M059J (cell line): ENCODE data around the gene RAB28. TPM values are rescaled to one million over a fixed set of nuclear protein-coding genes. Genes with fewer than 3 reads are reported as not detected.
A peak's percentile ranks its signal among the peaks of the same experiment; 100 is the strongest.

Source experiments
- DNase-seq: peaks from one replicate; pipeline ENCODE4 v3.0.0-alpha.2; 2012; ENCODE audit warnings: low read depth
- total RNA-seq: library from RNA; depleted of rRNA; stranded (reverse); fragments of >200 nt; shearing (Covaris generic); gene quantifications from 2 replicates; pipeline ENCODE4 v1.2.3, GENCODE V29; 2014

Gene RAB28
- total RNA-seq, 1 experiment from 2014 or later, result 40.2 TPM

- DNase-seq, result no peak
Observed at GRCh38 chr4:13378973-13379759, 105.0 kb downstream of the RAB28 start.

GRCh38 chr4:13371048-13371447 is 113.1 kb downstream of the RAB28 start:
- no peak for DNase-seq

GRCh38 chr4:13368217-13368616 is 115.9 kb downstream of the RAB28 start:
- no peak for DNase-seq

GRCh38 chr4:13367691-13368090 is 116.4 kb downstream of the RAB28 start:
- DNase-seq, result no peak

- no peak for DNase-seq
Observed at GRCh38 chr4:13367244-13367643, 116.9 kb downstream of the RAB28 start.

GRCh38 chr4:13365195-13365594 is 118.9 kb downstream of the RAB28 start:
- DNase-seq, result no peak

GRCh38 chr4:13364653-13365052 is 119.5 kb downstream of the RAB28 start:
- DNase-seq, result no peak

GRCh38 chr4:13364172-13364571 is 120.0 kb downstream of the RAB28 start:
- no peak for DNase-seq

GRCh38 chr4:13359809-13360208 is 124.3 kb downstream of the RAB28 start:
- DNase-seq, result no peak

GRCh38 chr4:13355111-13355880 is 128.8 kb downstream of the RAB28 start:
- no peak for DNase-seq

- DNase-seq, result peak; percentile 47
Observed at GRCh38 chr4:13349096-13349495, 135.0 kb downstream of the RAB28 start.

GRCh38 chr4:13348216-13348615 is 135.9 kb downstream of the RAB28 start:
- peak; percentile 54 for DNase-seq

- DNase-seq, result peak; percentile 73
Observed at GRCh38 chr4:13347517-13348125, 136.5 kb downstream of the RAB28 start.

GRCh38 chr4:13344216-13344615 is 139.9 kb downstream of the RAB28 start:
- DNase-seq, result peak; percentile 30

- no peak for DNase-seq
Observed at GRCh38 chr4:13340672-13341071, 143.5 kb downstream of the RAB28 start.

GRCh38 chr4:13331827-13332226 is 152.3 kb downstream of the RAB28 start:
- no peak for DNase-seq

- peak; percentile 80 for DNase-seq
Observed at GRCh38 chr4:13329963-13330362, 154.2 kb downstream of the RAB28 start.

GRCh38 chr4:13329340-13329850 is 154.7 kb downstream of the RAB28 start:
- DNase-seq, result peak; percentile 11

- peak; percentile 44 for DNase-seq
Observed at GRCh38 chr4:13328591-13328990, 155.5 kb downstream of the RAB28 start.

GRCh38 chr4:13327991-13328390 is 156.1 kb downstream of the RAB28 start:
- DNase-seq, result no peak

- DNase-seq, result no peak
Observed at GRCh38 chr4:13325744-13326143, 158.4 kb downstream of the RAB28 start.

GRCh38 chr4:13323921-13324320 is 160.2 kb downstream of the RAB28 start:
- no peak for DNase-seq
